Heart left ventricle (tissue), 13 donors: Measurements from ENCODE around the gene CCDC93.
A peak's percentile ranks its signal among the peaks of the same experiment; 100 is the strongest.

ENCODE experiments used
- POLR2A ChIP-seq, 2 donors: fragments of 450-650 bp; IDR thresholded peaks; one replicate each; pipeline ENCODE4 v1.6.1; 2017; ENCODE audit warnings: antibody characterized with exemption in 2 of 2, mild to moderate bottlenecking in 2 of 2, moderate library complexity in 2 of 2
- TF ChIP-seq, protein P1 (sequence below), 12 donors: fragments of 200-600 bp; sonication (generic) in 4 of 12; IDR thresholded peaks; one replicate each; pipeline versions ENCODE4 v1.5.0 to v1.8.0; 2018 to 2022; ENCODE audit warnings: antibody characterized with exemption in 12 of 12, mild to moderate bottlenecking in 5 of 12
- donor health status: ischemic (EF 13 %, LVEDD 7.1; RV severe dilation, severe dysfunction).
- donor health status: DM: no; HTN: yes; CAD: no.
- donor health status: DM: no; HTN: no; CAD: no.
- donor health status: ischemic (EF 25% LVEDD 6.9; RV normal size, moderate dysfunction).
- donor health status: ischemic (EF 25% LVEDD 5.7; RV mildly dilated, moderate dysfunction).
- donor health status: ischemic (EF 35%, LVEDD 5.7; RV mildly dilated, moderate dysfunction).
- donor health status: nonischemic (EF 11% LVEDD 7.7; RV severe dilation, severe dysfunction).
- donor health status: DM: yes; HTN: yes; CAD: no.
- donor health status: PGD.
- donor health status: ischemic (EF 29% LVEDD 5.4; RV normal size, mild dysfunction).
- donor health status: nonischemic (EF 23%, LVEDD 6.1; RV moderate dilation, normal function).

DNA sequence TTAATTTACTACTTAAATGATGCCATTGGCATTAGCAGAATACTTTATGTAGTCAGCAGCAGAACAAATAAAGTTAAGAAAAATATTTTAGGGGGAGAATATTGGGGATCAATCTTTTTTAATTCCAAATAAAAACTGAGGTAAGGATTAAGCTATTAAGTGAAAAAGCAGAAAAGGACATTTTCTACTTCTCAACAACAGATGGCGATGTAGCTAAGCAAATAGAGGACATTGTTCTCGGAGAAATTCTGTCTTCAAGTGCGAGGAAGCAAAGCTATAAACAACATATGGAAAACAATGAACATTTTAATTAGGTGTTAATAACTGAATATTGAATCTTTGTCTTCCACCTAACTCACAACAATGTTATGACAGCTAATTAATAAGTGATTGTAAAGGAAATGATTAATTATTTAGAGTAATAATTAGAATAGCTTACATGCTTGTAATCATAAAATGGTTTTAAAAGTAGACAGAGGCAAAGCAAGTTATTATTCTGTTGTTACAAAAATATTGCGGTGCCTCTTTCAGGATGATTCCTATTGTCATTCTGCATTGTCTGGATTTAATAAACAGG lies 32.9 kb upstream of the CCDC93 start:
- TF ChIP-seq, protein P1, sequence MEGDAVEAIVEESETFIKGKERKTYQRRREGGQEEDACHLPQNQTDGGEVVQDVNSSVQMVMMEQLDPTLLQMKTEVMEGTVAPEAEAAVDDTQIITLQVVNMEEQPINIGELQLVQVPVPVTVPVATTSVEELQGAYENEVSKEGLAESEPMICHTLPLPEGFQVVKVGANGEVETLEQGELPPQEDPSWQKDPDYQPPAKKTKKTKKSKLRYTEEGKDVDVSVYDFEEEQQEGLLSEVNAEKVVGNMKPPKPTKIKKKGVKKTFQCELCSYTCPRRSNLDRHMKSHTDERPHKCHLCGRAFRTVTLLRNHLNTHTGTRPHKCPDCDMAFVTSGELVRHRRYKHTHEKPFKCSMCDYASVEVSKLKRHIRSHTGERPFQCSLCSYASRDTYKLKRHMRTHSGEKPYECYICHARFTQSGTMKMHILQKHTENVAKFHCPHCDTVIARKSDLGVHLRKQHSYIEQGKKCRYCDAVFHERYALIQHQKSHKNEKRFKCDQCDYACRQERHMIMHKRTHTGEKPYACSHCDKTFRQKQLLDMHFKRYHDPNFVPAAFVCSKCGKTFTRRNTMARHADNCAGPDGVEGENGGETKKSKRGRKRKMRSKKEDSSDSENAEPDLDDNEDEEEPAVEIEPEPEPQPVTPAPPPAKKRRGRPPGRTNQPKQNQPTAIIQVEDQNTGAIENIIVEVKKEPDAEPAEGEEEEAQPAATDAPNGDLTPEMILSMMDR (IDR thresholded peaks at IDR 0.05), result peak; percentile 24 to 73 (median 54)
- no peak for TF ChIP-seq POLR2A (IDR thresholded peaks at IDR 0.05)
